GM12878 (cell line): ENCODE data around the gene DNAAF8.
"Not testable (repeated sequence)": the region's sequence is repeated elsewhere in the genome, so short reads cannot be mapped to it uniquely, and the experiment has no call there.

Experiments
- EZH2 ChIP-seq: IDR thresholded peaks from 2 replicates; pipeline ENCODE4 v1.6.1; 2012; ENCODE audit warnings: low read depth, mild to moderate bottlenecking, control low read depth, inconsistent platforms, low read length, borderline replicate concordance; ENCODE audit not compliant: control insufficient read depth
- NR2F1 ChIP-seq: fragments of 450-650 bp; conservative IDR thresholded peaks from 2 replicates; pipeline ENCODE4 v1.6.1; 2017; ENCODE audit warnings: mild to moderate bottlenecking
- SUZ12 ChIP-seq: fragments of 200-600 bp; sonication (generic); IDR thresholded peaks from one replicate; pipeline ENCODE4 v1.6.1; 2018; ENCODE audit warnings: antibody characterized with exemption, mild to moderate bottlenecking; ENCODE audit not compliant: unreplicated experiment
- TAF1 ChIP-seq: IDR thresholded peaks from 2 replicates; pipeline ENCODE4 v1.6.1; 2011; ENCODE audit warnings: mild to moderate bottlenecking, low read depth, low read length, borderline replicate concordance
- TF ChIP-seq, protein P1 (sequence below): IDR thresholded peaks from 2 replicates; pipeline ENCODE4 v1.6.1; 2012; ENCODE audit warnings: mild to moderate bottlenecking, low read depth, low read length
- TF ChIP-seq, protein P2 (sequence below), 3 experiments: IDR thresholded peaks in 2 of 3; conservative IDR thresholded peaks in 1 of 3; 2 replicates each; pipeline ENCODE4 v1.5.1; 2011; ENCODE audit warnings: low read depth in 3 of 3, low read length in 3 of 3, mild to moderate bottlenecking in 3 of 3, control low read depth in 2 of 3, moderate library complexity in 2 of 3, inconsistent platforms in 1 of 3, mixed read lengths in 1 of 3; ENCODE audit not compliant: control insufficient read depth in 2 of 3, insufficient read depth in 1 of 3; ENCODE audit errors: extremely low read depth in 1 of 3
- TF ChIP-seq, protein P3 (sequence below): fragments of 150-350 bp; IDR thresholded peaks from 2 replicates; pipeline ENCODE4 v1.6.1; 2014; ENCODE audit warnings: mild to moderate bottlenecking, low read depth, low read length

DNA sequence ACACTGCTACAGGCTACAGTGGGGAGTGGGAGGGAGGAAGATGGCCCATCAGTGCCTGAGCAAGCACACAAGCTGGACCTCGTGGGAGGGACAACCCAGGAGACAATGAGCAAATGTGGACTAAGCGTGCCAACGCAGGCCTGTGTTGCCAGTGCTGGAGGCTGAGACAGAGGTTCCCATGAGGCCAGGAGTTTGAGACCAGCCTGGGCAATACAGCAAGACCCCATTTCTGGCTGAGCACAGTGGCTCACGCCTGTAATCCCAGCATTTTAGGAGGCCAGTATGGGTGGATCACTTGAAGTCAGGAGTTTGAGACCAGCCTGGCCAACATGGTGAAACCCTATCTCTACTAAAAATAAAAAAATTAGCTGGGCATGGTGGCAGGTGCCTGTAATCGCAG lies 4.0 kb downstream of the DNAAF8 start:
- TF ChIP-seq, protein P1, sequence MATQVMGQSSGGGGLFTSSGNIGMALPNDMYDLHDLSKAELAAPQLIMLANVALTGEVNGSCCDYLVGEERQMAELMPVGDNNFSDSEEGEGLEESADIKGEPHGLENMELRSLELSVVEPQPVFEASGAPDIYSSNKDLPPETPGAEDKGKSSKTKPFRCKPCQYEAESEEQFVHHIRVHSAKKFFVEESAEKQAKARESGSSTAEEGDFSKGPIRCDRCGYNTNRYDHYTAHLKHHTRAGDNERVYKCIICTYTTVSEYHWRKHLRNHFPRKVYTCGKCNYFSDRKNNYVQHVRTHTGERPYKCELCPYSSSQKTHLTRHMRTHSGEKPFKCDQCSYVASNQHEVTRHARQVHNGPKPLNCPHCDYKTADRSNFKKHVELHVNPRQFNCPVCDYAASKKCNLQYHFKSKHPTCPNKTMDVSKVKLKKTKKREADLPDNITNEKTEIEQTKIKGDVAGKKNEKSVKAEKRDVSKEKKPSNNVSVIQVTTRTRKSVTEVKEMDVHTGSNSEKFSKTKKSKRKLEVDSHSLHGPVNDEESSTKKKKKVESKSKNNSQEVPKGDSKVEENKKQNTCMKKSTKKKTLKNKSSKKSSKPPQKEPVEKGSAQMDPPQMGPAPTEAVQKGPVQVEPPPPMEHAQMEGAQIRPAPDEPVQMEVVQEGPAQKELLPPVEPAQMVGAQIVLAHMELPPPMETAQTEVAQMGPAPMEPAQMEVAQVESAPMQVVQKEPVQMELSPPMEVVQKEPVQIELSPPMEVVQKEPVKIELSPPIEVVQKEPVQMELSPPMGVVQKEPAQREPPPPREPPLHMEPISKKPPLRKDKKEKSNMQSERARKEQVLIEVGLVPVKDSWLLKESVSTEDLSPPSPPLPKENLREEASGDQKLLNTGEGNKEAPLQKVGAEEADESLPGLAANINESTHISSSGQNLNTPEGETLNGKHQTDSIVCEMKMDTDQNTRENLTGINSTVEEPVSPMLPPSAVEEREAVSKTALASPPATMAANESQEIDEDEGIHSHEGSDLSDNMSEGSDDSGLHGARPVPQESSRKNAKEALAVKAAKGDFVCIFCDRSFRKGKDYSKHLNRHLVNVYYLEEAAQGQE, result not testable (repeated sequence)
- TF ChIP-seq SUZ12, TAF1, NR2F1, EZH2: not testable (repeated sequence)
- TF ChIP-seq, protein P2, sequence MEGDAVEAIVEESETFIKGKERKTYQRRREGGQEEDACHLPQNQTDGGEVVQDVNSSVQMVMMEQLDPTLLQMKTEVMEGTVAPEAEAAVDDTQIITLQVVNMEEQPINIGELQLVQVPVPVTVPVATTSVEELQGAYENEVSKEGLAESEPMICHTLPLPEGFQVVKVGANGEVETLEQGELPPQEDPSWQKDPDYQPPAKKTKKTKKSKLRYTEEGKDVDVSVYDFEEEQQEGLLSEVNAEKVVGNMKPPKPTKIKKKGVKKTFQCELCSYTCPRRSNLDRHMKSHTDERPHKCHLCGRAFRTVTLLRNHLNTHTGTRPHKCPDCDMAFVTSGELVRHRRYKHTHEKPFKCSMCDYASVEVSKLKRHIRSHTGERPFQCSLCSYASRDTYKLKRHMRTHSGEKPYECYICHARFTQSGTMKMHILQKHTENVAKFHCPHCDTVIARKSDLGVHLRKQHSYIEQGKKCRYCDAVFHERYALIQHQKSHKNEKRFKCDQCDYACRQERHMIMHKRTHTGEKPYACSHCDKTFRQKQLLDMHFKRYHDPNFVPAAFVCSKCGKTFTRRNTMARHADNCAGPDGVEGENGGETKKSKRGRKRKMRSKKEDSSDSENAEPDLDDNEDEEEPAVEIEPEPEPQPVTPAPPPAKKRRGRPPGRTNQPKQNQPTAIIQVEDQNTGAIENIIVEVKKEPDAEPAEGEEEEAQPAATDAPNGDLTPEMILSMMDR (IDR thresholded peaks at IDR 0.05 in 2 of 3, conservative IDR thresholded peaks at IDR 0.05 in 1 of 3; ENCODE audit: control insufficient read depth in 2 of 3, extremely low read depth in 1 of 3, insufficient read depth in 1 of 3, low read depth in 3 of 3, low read length in 3 of 3), result not testable (repeated sequence)
- TF ChIP-seq, protein P3, sequence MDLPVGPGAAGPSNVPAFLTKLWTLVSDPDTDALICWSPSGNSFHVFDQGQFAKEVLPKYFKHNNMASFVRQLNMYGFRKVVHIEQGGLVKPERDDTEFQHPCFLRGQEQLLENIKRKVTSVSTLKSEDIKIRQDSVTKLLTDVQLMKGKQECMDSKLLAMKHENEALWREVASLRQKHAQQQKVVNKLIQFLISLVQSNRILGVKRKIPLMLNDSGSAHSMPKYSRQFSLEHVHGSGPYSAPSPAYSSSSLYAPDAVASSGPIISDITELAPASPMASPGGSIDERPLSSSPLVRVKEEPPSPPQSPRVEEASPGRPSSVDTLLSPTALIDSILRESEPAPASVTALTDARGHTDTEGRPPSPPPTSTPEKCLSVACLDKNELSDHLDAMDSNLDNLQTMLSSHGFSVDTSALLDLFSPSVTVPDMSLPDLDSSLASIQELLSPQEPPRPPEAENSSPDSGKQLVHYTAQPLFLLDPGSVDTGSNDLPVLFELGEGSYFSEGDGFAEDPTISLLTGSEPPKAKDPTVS, result not testable (repeated sequence)
